ENCODE data around the gene PSD4. TPM values are rescaled to one million over a fixed set of nuclear protein-coding genes. Genes with fewer than 3 reads are reported as not detected.

Gene PSD4
- total RNA-seq, 1 experiment from 2014 or later = 46.6 TPM

DNA sequence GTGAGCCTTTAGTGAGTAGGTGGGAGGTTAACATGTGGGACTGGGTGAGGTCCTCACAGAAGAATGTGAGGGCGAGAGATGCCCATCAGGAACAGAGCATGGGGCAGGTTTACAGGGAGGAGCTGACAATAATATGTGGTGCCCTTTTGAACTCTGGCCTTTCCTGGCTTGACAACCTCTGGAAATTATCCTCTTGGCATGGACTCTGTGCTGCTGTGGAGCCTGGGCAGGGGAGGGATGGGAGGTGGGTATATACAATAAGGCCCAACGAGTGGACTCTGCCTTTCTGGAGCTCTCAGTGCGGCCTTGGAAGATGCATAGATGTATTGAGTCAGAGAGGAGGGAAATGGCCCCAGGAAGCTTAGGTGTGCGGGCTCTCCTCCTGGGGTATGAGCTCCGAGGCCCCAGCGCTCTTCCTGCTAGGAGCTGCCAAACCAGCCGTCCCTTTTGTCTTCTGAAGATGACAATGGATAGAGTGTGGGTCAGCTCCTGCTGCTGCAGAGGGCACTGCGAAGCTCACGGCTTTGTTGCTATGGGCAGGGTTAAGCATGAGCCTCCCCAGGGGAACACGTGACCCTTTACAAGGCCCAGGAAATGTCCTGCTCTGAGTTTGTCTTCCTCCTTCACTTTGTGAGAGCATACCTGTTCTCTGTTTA is 8.7 kb upstream of the PSD4 start:
- H2AFZ ChIP-seq (ENCODE audit: low read length) = no peak overlapping the region
- no peak overlapping the region for H3K4me3 ChIP-seq (ENCODE audit: low read length)
- H3K9me3 ChIP-seq (ENCODE audit: low read length) = no peaks in the 10 kb centered on the region
- CTCF ChIA-PET = no interaction called here
- H3K36me3 ChIP-seq (ENCODE audit: low read depth, low read length) = no peaks in the 10 kb centered on the region; the same call in 1 of the 2 replicates
- H4K20me1 ChIP-seq (ENCODE audit: low read length) = no peaks in the 10 kb centered on the region
- H3K4me2 ChIP-seq (ENCODE audit: low read length) = no peak overlapping the region
- POLR2A ChIA-PET (ENCODE audit: unreplicated experiment) = no interaction called here
- ATAC-seq = no peak
- no peaks in the 10 kb centered on the region for H3K27me3 ChIP-seq (ENCODE audit: low read length)
- H3F3A ChIP-seq (ENCODE audit: low read length, unreplicated experiment) = no peaks in the 10 kb centered on the region
- DNase-seq = no peak
- no peak overlapping the region for H3K27ac ChIP-seq (ENCODE audit: low read length)
- no peaks in the 10 kb centered on the region for H3K9me2 ChIP-seq (replicated peaks; ENCODE audit: low read length)
- no peak overlapping the region for H3K9ac ChIP-seq (ENCODE audit: low read length)
- intact Hi-C loops (cut with micrococcal nuclease) = no loop called here
- no peaks in the 10 kb centered on the region for H3K4me1 ChIP-seq (ENCODE audit: insufficient read depth, low read length)
- peaks cover 16% of the 10 kb centered on the region for H3K79me2 ChIP-seq (ENCODE audit: low read length)
- TF ChIP-seq, protein P1, sequence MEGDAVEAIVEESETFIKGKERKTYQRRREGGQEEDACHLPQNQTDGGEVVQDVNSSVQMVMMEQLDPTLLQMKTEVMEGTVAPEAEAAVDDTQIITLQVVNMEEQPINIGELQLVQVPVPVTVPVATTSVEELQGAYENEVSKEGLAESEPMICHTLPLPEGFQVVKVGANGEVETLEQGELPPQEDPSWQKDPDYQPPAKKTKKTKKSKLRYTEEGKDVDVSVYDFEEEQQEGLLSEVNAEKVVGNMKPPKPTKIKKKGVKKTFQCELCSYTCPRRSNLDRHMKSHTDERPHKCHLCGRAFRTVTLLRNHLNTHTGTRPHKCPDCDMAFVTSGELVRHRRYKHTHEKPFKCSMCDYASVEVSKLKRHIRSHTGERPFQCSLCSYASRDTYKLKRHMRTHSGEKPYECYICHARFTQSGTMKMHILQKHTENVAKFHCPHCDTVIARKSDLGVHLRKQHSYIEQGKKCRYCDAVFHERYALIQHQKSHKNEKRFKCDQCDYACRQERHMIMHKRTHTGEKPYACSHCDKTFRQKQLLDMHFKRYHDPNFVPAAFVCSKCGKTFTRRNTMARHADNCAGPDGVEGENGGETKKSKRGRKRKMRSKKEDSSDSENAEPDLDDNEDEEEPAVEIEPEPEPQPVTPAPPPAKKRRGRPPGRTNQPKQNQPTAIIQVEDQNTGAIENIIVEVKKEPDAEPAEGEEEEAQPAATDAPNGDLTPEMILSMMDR (conservative IDR thresholded peaks at IDR 0.05; ENCODE audit: low read depth, low read length) = no peak
- TF ChIP-seq EZH2 (IDR thresholded peaks at IDR 0.05; ENCODE audit: low read length, unreplicated experiment) (no peak), EZH2phosphoT487 (IDR thresholded peaks at IDR 0.05; ENCODE audit: borderline replicate concordance, low read length) (no peak)
- BruUV-seq (replicated peaks) = no TSS peak

DNA sequence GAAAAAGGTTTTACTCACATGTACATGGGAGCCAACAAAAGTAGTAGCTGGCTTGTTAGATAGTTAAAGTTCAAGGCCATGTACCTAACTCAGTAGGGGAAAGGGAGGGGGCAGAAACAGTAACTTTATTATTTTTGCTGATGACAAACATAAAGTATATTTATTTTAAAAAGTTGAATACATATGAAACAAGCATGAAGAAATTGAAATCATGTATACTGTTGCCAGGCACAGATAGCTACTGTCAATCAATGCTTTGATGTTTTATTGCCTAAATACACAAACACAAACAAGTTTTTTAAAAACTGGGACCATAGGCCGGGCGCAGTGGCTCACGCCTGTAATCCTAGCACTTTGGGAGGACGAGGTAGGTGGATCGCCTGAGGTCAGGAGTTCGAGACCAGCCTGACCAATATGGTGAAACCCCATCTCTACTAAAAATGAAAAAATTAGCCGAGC is 7.6 kb upstream of the PSD4 start:
- no peak overlapping the region for H3K27ac ChIP-seq (ENCODE audit: low read length)
- no peak overlapping the region for H3K9ac ChIP-seq (ENCODE audit: low read length)
- no peak overlapping the region for H2AFZ ChIP-seq (ENCODE audit: low read length)
- H3K27me3 ChIP-seq (ENCODE audit: low read length) = no peaks in the 10 kb centered on the region
- ATAC-seq (no peak), DNase-seq (no peak)
- peaks cover 11% of the 10 kb centered on the region for H3K79me2 ChIP-seq (ENCODE audit: low read length)
- POLR2A ChIA-PET (ENCODE audit: unreplicated experiment) = no interaction called here
- no peaks in the 10 kb centered on the region for H3K9me3 ChIP-seq (ENCODE audit: low read length)
- no peaks in the 10 kb centered on the region for H3K4me1 ChIP-seq (ENCODE audit: insufficient read depth, low read length)
- H3K9me2 ChIP-seq (replicated peaks; ENCODE audit: low read length) = no peaks in the 10 kb centered on the region
- no peaks in the 10 kb centered on the region for H3F3A ChIP-seq (ENCODE audit: low read length, unreplicated experiment)
- TF ChIP-seq EZH2 (IDR thresholded peaks at IDR 0.05; ENCODE audit: low read length, unreplicated experiment) (no peak), EZH2phosphoT487 (IDR thresholded peaks at IDR 0.05; ENCODE audit: borderline replicate concordance, low read length) (no peak)
- TF ChIP-seq, protein P1 (conservative IDR thresholded peaks at IDR 0.05; ENCODE audit: low read depth, low read length) = no peak
- intact Hi-C loops (cut with micrococcal nuclease) = no loop called here
- CTCF ChIA-PET = no interaction called here
- H3K4me3 ChIP-seq (ENCODE audit: low read length) = no peak overlapping the region
- no peaks in the 10 kb centered on the region; the same call in 1 of the 2 replicates for H3K36me3 ChIP-seq (ENCODE audit: low read depth, low read length)
- no peaks in the 10 kb centered on the region for H4K20me1 ChIP-seq (ENCODE audit: low read length)
- no peak overlapping the region for H3K4me2 ChIP-seq (ENCODE audit: low read length)
- no TSS peak for BruUV-seq (replicated peaks)

- Histone ChIP-seq H3K9ac (ENCODE audit: low read length) (no peak overlapping the region), H3K27ac (ENCODE audit: low read length) (no peak overlapping the region), H3K36me3 (ENCODE audit: low read depth, low read length) (no peaks in the 10 kb centered on the region; the same call in 1 of the 2 replicates), H3K4me2 (ENCODE audit: low read length) (no peak overlapping the region), H3K4me3 (ENCODE audit: low read length) (no peak overlapping the region), H3F3A (ENCODE audit: low read length, unreplicated experiment) (no peaks in the 10 kb centered on the region), H3K27me3 (ENCODE audit: low read length) (no peaks in the 10 kb centered on the region), H3K9me3 (ENCODE audit: low read length) (no peaks in the 10 kb centered on the region), H4K20me1 (ENCODE audit: low read length) (no peaks in the 10 kb centered on the region), H3K4me1 (ENCODE audit: insufficient read depth, low read length) (no peaks in the 10 kb centered on the region), H2AFZ (ENCODE audit: low read length) (no peak overlapping the region), H3K9me2 (replicated peaks; ENCODE audit: low read length) (no peaks in the 10 kb centered on the region), H3K79me2 (ENCODE audit: low read length) (peaks cover 11% of the 10 kb centered on the region)
- CTCF ChIA-PET = no interaction called here
- DNase-seq (no peak), ATAC-seq (no peak)
- intact Hi-C loops (cut with micrococcal nuclease) = no loop called here
- TF ChIP-seq, protein P1 (conservative IDR thresholded peaks at IDR 0.05; ENCODE audit: low read depth, low read length) = no peak
- TF ChIP-seq EZH2 (IDR thresholded peaks at IDR 0.05; ENCODE audit: low read length, unreplicated experiment) = no peak
- no peak for TF ChIP-seq EZH2phosphoT487 (IDR thresholded peaks at IDR 0.05; ENCODE audit: borderline replicate concordance, low read length)
- no TSS peak for BruUV-seq (replicated peaks)
- POLR2A ChIA-PET (ENCODE audit: unreplicated experiment) = no interaction called here
Measured at GRCh38 chr2:113167115-113167932, 6.4 kb upstream of the PSD4 start.

Data from PC-3 (cell line).